GM18909 (cell line): ENCODE measurements around the gene ENTPD8.
A peak's percentile ranks its signal among the peaks of the same experiment; 100 is the strongest.

Experiments used
- ATAC-seq: cut with Tn5 transposase; IDR thresholded peaks from one replicate; pipeline ENCODE4 v1.9.1; 2021; ENCODE audit warnings: mild to moderate bottlenecking; ENCODE audit not compliant: unreplicated experiment, poor library complexity

The ENTPD8 gene

DNA sequence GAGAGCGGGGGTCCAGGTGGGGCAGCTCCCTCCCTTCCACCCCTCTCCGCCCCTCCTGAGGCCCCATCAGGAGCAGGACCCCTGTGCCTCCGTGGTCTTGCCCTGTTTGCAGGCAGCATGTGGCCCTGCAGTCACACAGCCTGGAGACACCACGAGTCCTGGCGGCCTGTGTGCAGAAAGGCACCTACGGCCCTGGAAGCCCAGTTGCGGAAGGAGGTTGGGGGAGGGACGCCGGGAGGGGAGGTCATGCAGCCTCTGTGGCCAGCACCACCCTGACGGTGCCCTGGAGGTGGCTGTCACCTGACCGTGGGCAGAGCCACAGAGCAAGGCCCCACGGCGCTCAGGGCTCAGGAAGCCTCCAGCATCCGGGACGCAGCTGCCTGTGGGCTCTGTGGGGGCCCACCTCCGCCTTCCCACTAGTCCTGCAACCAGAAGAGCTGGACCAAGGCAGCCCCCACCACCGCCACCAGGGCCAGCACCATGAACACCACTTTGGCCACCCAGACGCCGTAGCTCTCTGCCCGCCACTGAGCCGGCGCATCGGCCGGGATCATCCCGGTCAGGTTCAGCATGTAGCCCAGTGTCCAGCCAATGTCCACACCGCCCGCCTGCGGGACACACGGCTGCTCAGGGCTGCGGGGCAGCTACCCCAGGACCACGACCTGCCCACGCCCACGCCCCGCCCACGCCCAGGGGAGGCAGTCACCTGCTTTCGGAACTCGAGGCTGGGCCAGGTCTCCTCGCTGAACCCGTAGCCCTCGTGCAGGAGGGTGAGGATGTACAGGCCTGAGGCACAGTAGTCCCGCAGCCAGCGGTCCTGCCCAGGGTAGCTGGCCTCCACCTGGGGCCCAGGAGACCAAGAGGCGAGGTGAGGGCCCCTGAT is 6.4 kb downstream of the ENTPD8 start:
- no peak for ATAC-seq

- ATAC-seq: no peak
These were observed 7.2 kb downstream of the ENTPD8 start for GRCh38 chr9:137433916-137434431.

DNA sequence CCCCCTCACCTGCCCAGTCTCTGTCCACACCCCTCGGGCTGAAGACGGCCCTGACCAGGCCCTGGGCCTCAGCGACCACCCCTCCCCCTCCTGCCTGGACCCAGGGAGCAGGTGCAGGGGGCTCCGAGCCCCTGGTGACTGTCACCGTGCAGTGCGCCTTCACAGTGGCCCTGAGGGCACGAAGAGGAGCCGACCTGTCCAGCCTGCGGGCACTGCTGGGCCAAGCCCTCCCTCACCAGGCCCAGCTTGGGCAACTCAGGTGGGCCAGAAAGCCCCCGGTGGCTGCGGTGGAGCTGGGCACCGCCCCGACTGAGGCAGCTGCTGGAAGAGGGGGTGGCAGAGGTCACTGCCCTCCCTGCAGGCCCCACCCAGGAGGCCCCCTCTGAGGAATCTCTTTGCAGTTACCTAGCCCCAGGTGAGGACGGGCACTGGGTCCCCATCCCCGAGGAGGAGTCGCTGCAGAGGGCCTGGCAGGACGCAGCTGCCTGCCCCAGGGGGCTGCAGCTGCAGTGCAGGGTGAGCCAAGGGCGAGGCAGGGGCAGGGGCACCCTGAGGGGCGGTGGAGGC is 7.7 kb downstream of the ENTPD8 start:
- no peak for ATAC-seq

DNA sequence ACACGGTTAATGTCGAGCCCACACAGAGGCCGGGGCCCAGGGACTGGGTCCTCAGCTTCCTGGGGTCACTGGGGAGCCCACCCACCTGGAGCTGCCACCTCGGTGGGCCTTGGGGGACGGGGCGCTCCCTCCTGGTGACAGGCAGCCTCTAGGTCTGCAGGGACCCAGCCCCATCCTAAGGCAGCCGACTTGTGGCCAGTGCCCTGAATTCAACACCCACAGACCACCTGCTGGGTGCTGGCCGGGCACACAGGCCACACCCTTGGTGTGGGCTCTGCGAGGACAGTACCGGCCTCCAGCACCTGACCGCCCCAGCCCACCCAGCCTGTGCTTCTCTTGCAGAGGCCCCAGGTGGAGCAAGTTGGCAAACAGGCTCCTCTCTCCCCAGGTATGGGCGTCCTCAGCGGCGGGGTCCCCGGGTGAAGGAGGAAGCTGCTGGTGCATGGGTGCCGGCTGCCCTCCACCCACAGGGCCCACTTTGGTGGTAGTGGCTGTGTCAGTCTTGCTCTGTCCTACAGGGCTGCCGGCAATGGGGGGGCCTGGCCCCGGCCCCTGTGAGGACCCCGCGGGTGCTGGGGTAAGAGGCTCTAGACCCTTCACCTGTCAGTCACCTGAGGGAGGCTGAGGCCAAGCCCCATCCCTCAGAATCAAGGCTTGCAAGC is 8.3 kb downstream of the ENTPD8 start:
- ATAC-seq: no peak

GRCh38 chr9:137431416-137431931 is 9.7 kb downstream of the ENTPD8 start:
- ATAC-seq: no peak

DNA sequence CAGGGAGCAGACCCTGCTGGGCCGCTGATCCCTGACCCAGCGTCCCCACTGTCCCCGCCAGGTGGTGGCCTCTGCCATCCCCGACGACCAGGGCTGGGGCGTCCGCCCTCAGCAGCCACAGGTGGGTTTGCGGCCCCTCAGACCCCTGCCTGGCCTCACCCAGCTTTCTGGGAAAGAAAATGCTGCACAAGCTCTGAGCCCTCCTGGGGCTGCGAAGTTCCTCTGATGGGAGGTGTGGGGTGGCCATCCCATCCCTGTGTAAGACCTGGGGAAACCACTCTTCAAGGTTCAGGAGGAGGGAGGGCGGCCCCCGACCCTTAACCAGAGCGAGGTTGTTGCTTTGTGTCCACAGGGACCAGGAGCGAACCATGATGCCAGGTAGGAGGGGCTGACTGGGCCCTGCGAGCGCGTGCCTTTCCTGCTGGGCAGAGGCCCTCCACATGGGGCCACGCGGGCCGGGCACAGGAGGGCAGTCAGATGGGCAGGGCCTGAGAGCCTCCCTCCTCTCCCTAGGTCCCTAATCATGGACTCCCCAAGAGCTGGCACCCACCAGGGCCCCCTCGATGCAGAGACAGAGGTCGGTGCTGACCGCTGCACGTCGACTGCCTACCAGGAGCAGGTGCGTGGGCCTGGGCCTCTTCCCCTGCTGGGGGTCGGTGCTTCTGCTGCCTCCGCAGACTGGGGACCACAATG is 10.3 kb downstream of the ENTPD8 start:
- ATAC-seq: no peak

- ATAC-seq: no peak
These were observed 11.0 kb downstream of the ENTPD8 start for GRCh38 chr9:137429974-137430722.

DNA sequence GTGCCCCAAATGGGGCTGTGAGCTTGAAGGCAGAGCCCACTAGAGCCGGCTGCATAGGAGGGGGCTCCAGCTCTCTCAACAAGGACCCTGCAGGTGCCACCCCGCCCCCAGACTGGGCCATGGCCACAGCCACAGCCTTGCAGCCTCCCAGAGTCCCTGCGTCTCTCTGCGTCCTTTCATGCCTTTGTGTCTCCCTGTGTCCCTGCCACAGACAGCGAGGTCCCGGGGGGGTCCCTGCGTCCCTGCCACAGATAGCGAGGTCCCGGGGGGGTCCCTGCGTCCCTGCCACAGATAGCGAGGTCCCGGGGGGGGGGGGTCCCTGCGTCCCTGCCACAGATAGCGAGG is 11.6 kb downstream of the ENTPD8 start:
- no peak for ATAC-seq

GRCh38 chr9:137428841-137429545 is 12.2 kb downstream of the ENTPD8 start:
- no peak for ATAC-seq

DNA sequence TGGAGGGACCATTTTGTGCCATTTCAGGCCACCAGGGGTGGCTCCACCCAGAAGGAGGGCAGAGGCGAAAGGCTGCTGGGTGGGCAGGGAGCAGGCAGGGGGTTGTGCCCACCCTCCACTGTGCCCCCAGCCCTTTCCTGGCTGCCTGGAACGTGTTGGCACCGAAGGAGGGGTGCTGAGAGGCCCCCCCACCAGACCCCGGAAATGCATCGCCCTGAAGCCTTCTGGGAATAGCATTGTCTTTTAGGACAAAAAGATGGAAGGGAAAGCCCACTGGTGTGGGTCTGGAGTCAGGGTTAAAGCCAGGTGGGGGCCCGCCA is 12.9 kb downstream of the ENTPD8 start:
- no peak for ATAC-seq

DNA sequence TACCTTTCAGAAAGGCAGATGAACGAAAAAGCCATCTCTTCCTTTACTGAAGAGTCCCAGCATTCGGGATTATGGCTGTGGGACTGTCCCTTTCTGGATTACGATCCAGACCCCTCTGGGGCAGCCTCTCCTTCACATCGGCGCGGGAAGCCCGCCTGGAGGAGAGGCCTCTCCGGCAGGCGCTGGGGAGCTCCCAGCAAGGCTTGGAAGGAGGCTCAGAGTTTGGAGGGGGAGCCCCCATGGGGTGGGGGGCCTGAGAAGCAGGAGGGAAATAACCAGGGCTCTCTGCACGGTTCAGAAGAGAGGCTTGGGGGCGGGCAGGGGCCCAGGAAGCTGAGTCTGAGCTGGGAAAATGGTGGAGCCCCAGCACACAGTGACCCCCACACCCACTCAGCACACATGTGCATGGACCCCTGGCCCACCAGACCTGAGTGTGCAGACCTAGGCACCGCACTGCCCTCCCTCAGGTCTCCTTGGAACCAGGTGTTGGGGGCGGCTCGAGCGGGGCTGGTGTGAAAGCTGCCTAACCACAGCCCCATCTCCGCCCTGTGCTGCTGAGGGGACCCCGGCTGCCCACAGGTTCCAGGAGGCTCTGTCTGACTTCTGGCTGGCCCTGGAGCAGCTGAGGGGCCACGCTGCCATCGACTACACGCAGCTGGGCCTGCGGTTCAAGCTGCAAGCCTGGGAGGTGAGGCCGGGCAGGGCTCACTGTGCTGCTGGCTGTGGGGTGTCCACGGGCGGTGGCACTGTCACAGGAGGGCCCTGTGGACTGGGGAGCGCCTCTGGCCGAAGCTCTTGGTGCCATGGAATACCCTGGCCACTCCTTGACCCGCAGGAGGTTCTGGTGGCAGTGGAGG is 13.5 kb downstream of the ENTPD8 start:
- ATAC-seq: no peak

- ATAC-seq: no peak
These were observed 15.0 kb downstream of the ENTPD8 start for GRCh38 chr9:137426018-137426681.

DNA sequence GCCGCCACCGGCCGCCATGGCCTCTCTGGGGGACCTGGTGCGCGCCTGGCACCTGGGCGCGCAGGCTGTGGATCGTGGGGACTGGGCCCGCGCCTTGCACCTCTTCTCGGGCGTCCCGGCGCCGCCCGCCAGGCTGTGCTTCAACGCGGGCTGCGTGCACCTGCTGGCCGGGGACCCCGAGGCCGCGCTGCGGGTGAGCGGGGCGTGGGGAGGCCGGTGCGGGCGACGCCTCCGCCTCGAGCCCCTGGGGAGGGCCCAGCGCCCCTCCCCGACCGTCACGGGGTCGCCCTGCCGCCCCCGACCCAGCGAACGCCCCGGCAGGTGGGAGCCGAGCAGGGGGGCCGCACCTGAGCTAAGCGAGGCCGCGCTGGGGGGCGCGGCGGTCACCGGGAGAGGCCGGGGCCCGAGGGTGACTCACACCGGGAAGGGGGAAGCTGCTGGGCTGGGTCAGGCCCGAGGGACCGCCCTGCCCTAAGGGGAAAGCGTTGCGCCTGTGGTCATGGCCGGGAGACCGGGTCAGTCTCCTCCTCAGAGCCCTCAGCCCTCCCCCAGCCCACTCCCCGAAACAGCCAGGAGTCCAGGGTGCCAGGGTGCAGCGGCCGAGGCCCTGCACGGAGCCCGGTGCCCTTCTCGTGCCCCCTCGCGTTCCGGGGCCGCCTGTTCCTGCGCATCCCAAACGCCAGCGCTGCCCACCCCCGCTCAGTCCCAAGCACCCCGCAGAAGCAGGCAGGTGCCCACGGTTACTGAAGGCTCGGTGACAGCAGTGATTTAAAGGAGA is 17.5 kb downstream of the ENTPD8 start:
- ATAC-seq: peak; percentile 7

GRCh38 chr9:137422604-137423513 is 18.3 kb downstream of the ENTPD8 start, which contains the start of the genes EXD3 and NOXA1:
EXD3 (minus strand) TSS chr9:137423162; CDS start chr9:137395357, 27,805 bp downstream.
NOXA1 (plus strand) TSS chr9:137423393; CDS start chr9:137423530, 137 bp downstream.
- ATAC-seq: peak; percentile 87

- ATAC-seq: peak; percentile 1
These were observed 19.1 kb downstream of the ENTPD8 start for GRCh38 chr9:137421838-137422603.
